HL-60 (cell line): Measurements from ENCODE around the gene CPNE2.

Source experiments
- CTCF ChIP-seq: IDR thresholded peaks from one replicate; pipeline ENCODE4 v1.5.1; 2011; ENCODE audit warnings: low read length, control low read depth, inconsistent platforms; ENCODE audit not compliant: insufficient read depth
- POLR2AphosphoS5 ChIP-seq: IDR thresholded peaks from 2 replicates; pipeline ENCODE4 v1.6.1; 2012; ENCODE audit warnings: low read depth
- REST ChIP-seq: IDR thresholded peaks from 2 replicates; pipeline ENCODE4 v1.6.1; 2012; ENCODE audit warnings: low read depth; ENCODE audit not compliant: insufficient replicate concordance
- SPI1 ChIP-seq: IDR thresholded peaks from 2 replicates; pipeline ENCODE4 v1.6.1; 2012; ENCODE audit warnings: low read depth, mild to moderate bottlenecking, borderline replicate concordance

- TF ChIP-seq CTCF: no peak
- TF ChIP-seq SPI1: no peak
- no peak for TF ChIP-seq POLR2AphosphoS5
- TF ChIP-seq REST: no peak
Observed at GRCh38 chr16:57137043-57137442, 44.7 kb downstream of the CPNE2 start.
